GM18517 (cell line): ENCODE results near the gene DAGLA.

Experiments
- ATAC-seq: cut with Tn5 transposase; IDR thresholded peaks from one replicate; pipeline ENCODE4 v1.9.1; 2021; ENCODE audit warnings: mild to moderate bottlenecking, moderate library complexity; ENCODE audit not compliant: unreplicated experiment

DAGLA gene

GRCh38 chr11:61760946-61761345 is 80.8 kb downstream of the DAGLA start:
- no peak for ATAC-seq

GRCh38 chr11:61761440-61762222 is 81.4 kb downstream of the DAGLA start:
- no peak for ATAC-seq

- no peak for ATAC-seq
Measured at GRCh38 chr11:61762223-61762615, 82.0 kb downstream of the DAGLA start.

- ATAC-seq = no peak
Measured at GRCh38 chr11:61762798-61763197, 82.6 kb downstream of the DAGLA start.

- no peak for ATAC-seq
Measured at GRCh38 chr11:61763930-61764605, 83.9 kb downstream of the DAGLA start.

GRCh38 chr11:61764606-61765260 is 84.5 kb downstream of the DAGLA start:
- ATAC-seq = no peak

- ATAC-seq = no peak
Measured at GRCh38 chr11:61765550-61766253, 85.5 kb downstream of the DAGLA start.

- no peak for ATAC-seq
Measured at GRCh38 chr11:61766353-61766841, 86.2 kb downstream of the DAGLA start.

GRCh38 chr11:61768376-61769076 is 88.3 kb downstream of the DAGLA start:
- no peak for ATAC-seq

GRCh38 chr11:61769169-61769920 is 89.2 kb downstream of the DAGLA start:
- no peak for ATAC-seq

GRCh38 chr11:61769946-61770683 is 89.9 kb downstream of the DAGLA start:
- no peak for ATAC-seq

GRCh38 chr11:61771195-61771894 is 91.2 kb downstream of the DAGLA start:
- no peak for ATAC-seq

- no peak for ATAC-seq
Measured at GRCh38 chr11:61771985-61772455, 91.8 kb downstream of the DAGLA start.

GRCh38 chr11:61773356-61773755 is 93.2 kb downstream of the DAGLA start:
- ATAC-seq = no peak

GRCh38 chr11:61773809-61774208 is 93.6 kb downstream of the DAGLA start:
- no peak for ATAC-seq

GRCh38 chr11:61774411-61774810 is 94.2 kb downstream of the DAGLA start:
- ATAC-seq = no peak

- ATAC-seq = no peak
Measured at GRCh38 chr11:61775106-61775505, 94.9 kb downstream of the DAGLA start.
